ENCODE data around the gene HAUS6. TPM values are rescaled to one million over a fixed set of nuclear protein-coding genes. Genes with fewer than 3 reads are reported as not detected.
A peak's percentile ranks its signal among the peaks of the same experiment; 100 is the strongest.
"Not testable (repeated sequence)": the region's sequence is repeated elsewhere in the genome, so short reads cannot be mapped to it uniquely, and the experiment has no call there.

The HAUS6 gene
- total RNA-seq, 1 donor: 23.7 TPM

DNA sequence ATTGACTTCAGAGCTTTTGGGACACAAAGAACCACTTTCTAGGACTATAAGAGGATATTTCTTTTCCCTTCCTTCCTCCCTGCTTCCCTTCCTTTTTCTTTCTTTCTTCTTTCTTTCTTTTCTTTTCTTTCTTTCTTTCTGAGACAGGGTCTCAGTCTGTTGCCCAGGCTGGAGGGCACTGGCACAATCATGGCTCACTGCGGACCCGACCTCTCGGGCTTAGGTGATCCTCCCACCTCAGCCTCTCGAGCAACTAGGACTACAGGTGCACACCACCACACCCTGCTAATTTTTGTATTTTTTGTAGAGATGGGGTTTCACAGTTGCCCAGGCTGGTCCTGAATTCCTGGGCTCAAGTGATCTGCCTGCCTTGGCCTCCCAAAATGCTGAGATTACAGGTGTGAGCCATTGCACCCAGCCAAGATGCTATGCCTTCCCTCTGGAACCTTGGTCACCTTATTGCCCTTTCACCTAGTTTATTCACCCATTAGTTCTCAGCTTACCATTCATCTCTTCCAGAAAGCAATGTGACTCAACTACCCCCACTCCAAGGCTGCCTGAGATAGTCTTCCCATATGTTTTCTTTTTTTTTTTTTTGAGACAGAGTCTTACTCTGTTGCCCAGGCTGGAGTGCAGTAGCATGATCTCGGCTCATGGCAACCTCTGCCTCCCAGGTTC, 14.5 kb upstream of the HAUS6 start:
- no peak overlapping the region for H3K4me3 ChIP-seq (ENCODE audit: low read depth, low read length)
- TF ChIP-seq, protein P1, sequence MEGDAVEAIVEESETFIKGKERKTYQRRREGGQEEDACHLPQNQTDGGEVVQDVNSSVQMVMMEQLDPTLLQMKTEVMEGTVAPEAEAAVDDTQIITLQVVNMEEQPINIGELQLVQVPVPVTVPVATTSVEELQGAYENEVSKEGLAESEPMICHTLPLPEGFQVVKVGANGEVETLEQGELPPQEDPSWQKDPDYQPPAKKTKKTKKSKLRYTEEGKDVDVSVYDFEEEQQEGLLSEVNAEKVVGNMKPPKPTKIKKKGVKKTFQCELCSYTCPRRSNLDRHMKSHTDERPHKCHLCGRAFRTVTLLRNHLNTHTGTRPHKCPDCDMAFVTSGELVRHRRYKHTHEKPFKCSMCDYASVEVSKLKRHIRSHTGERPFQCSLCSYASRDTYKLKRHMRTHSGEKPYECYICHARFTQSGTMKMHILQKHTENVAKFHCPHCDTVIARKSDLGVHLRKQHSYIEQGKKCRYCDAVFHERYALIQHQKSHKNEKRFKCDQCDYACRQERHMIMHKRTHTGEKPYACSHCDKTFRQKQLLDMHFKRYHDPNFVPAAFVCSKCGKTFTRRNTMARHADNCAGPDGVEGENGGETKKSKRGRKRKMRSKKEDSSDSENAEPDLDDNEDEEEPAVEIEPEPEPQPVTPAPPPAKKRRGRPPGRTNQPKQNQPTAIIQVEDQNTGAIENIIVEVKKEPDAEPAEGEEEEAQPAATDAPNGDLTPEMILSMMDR (IDR thresholded peaks at IDR 0.05; ENCODE audit: insufficient read depth, low read depth, low read length): no peak
- DNase-seq (ENCODE audit: low read depth): no peak

DNA sequence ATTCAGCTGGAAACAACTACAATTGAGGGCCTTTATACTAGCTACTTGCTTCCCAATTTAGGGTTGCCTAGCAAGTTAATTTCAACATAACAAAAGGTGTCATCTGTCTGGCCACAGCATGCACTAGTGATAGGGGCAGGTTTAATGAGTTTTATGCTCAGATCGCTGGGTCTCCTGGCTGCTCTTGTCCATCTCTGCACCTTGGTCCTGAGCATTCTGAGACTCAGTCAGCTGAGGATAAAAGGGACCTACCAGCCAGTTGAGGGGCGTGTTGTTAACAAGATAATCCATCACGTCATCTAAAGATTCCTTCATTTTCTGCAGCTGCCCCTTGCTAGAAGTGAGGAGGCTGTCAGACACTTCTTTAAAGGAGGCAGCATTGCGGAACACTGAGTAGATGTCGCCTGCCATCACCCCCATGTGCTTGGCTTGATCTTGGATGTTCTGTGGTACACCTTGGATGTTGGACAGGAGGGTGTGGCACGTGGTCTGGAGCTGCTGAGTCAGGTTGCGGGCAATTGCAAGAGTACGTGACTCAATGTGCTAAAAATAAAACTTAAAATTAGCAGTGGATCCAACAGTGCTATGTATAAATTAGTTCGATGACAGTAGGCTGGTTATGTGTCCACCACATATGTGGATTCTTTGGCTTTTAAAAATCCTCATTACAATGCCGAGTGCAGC, 13.5 kb upstream of the HAUS6 start:
- H3K4me3 ChIP-seq (ENCODE audit: low read depth, low read length): no peak overlapping the region
- peak; percentile 60 for DNase-seq (ENCODE audit: low read depth)
- TF ChIP-seq, protein P1 (IDR thresholded peaks at IDR 0.05; ENCODE audit: insufficient read depth, low read depth, low read length): no peak

DNA sequence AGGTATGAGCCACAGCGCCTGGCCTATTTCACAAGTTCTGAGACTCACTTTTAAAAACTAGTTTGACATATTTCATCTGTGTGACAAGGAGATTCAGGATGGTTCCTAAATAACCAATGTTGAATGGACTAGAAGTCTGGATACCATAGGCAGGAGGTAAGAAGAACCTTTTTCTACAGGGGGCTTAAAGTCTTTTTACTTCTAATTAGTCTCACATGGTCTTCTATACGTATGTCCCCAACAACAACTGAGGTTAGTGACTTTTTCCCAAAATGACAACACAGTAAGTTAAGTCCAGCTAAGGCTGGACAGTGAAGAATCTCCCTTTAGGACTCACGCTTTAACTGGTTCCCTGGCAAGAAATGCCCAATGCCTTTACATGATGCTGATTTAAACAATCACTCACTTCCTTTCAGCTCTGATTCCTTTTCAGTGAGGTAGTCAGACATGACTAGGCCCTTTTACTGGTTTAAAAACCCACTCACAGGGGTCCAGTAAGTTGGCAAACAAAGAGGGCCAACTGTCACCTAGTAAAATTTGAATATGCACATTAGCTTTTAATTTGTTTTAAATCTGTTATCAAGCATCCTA, 12.1 kb upstream of the HAUS6 start:
- H3K4me3 ChIP-seq (ENCODE audit: low read depth, low read length): no peak overlapping the region
- TF ChIP-seq, protein P1 (IDR thresholded peaks at IDR 0.05; ENCODE audit: insufficient read depth, low read depth, low read length): no peak
- no peak for DNase-seq (ENCODE audit: low read depth)

DNA sequence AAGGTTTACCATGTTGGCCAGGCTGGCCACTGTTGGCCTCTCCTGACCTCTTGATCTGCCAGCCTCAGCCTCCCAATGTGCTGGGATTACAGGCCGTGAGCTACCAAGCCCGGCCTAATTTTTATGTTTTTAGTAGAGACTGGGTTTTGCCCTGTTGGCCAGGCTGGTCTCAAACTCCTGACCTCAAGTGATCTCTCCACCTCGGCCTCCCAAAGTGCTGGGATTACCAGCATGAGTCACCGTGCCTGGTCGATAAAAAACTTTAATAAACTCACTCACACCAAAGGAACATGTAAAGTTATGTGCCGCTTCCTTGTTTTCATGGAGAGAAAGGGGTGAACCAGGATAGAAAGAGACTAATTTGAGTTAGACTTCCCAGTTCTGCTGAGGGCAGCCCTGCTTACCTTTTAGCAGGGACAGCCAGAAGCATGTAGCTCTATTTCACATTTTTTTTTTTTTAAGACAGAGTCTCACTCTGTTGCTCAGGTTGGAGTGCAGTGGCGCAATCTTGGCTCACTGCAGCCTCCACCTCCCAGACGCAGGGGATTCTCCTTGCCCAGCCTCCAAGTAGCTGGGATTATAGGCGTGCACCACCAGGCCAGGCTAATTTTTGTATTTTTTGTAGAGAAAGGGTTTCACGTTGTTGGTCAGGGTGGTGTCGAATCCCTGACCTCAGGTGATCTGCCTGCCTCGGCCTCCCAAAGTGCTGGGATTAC, 11.4 kb upstream of the HAUS6 start:
- H3K4me3 ChIP-seq (ENCODE audit: low read depth, low read length): no peak overlapping the region
- TF ChIP-seq, protein P1 (IDR thresholded peaks at IDR 0.05; ENCODE audit: insufficient read depth, low read depth, low read length): no peak
- DNase-seq (ENCODE audit: low read depth): peak; percentile 79

DNA sequence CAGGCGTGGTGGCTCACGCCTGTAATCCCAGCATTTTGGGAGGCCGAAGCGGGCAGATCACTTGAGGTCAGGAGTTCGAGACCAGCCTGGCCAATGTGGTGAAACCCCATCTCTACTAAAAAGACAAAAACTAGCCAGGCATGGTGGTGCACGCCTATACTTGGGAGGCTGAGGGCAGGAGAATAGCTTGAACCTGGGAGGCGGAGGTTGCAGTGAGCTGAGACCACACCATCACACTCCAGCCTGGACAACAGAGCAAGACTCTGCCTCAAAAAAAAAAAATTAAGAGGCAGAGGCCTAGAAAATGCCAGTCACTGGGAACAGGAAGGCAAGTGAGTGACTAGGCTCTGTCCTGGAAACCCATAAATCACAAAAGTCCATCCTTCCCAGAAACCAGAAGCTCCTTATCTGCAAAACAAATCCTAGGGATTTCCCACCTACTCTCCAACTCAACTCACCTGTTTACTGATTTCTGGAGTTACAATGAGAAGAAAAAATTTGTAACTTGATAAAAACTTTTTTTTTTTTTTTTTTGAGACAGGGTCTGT, 10.4 kb upstream of the HAUS6 start:
- DNase-seq (ENCODE audit: low read depth): peak; percentile 45
- not testable (repeated sequence) for H3K4me3 ChIP-seq (ENCODE audit: low read depth, low read length)

DNA sequence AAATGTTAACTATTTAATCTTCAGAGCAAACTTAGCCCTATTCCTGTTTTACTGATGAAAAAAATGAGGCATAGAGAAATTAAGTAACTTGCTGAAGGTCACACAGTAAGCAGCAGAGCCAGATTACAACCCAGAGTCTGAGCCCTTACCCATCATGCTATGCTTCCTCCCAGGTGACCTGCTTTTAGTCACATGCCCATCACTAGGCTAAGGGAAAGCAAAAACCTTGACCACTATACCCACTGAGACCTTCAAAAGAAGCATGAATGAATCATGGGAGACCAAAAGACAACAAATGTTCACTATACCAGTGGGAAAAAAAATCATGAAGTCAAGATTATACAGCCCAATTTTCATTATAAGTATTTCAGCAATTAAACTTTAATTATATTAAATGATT, 5.3 kb upstream of the HAUS6 start:
- DNase-seq (ENCODE audit: low read depth): no peak
- no peak overlapping the region for H3K4me3 ChIP-seq (ENCODE audit: low read depth, low read length)
- TF ChIP-seq, protein P1 (IDR thresholded peaks at IDR 0.05; ENCODE audit: insufficient read depth, low read depth, low read length): no peak
